ENCODE measurements around the gene OGA. TPM values are rescaled to one million over a fixed set of nuclear protein-coding genes. Genes with fewer than 3 reads are reported as not detected.

Gene OGA
- total RNA-seq, 1 donor from 2014 or later, result 104 TPM

DNA sequence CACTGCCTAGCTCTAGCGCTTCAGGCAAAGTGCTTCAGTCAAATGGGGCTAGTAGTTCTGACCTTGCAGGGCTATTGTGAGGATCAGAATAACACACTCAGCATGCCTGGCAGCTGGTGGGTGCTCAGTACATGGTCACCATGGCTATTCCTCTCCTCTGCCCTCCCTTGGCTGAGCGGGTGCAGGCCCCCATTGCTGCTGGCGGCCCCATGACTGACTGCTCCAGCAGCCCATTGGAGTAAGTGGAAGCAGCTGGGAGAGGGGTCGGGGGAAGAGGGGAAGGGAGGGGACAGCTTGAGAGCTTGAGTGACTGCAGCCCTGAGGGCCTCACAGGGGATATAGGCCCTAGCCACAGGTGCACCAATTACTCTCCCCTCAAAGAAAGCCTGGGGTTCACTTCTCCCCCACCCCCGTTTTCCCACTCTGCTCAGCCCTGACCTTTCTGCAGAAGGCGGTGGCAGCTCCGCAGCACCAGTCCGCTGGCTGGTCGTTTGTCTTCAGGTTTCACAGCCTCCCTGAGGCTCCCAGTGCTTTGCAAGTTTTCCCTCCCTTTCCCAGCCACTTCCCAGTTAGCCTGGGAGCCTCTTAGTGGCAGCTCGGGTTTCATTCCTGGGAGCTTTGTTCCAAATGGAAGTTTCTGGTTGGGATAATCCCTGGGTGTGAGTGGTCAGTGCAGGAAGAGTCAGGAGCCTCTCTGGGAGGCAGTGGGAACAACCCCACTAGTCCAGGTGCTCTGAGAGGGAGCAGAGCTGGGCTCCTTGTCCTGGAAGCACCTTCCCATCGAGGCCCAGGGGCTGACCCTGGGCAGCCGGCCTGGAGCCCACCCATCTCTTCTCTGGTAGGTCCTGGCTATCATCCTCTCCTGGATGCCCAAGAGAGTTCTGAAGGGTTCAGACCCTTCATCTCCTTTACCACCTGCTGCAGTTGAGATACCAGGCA, 58.7 kb downstream of the OGA start:
- no peak for DNase-seq (ENCODE audit: low spot score)

GRCh38 chr10:101758858-101759257, 59.4 kb downstream of the OGA start:
- DNase-seq (ENCODE audit: low spot score), result no peak

DNA sequence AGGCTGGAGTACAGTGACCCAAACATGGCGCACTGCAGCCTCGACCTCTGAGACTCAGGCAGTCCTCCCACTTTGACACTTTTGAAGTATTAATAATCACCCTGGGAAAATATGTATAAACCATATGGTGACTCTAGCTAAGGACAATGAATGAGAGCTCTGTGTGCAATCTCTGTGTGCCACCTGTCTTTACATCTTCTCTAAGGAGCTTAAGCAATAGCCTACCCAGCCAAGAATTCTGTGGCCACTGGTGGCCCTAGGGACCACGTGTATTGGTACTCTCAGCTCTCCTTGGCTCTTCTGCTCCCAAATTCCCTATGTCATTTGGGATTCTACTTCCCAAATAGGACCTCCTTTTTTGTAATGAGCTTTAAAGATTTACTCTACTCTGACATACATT, 66.0 kb downstream of the OGA start:
- no peak for DNase-seq (ENCODE audit: low spot score)

GRCh38 chr10:101749047-101750016, 68.9 kb downstream of the OGA start:
- DNase-seq (ENCODE audit: low spot score), result no peak

DNA sequence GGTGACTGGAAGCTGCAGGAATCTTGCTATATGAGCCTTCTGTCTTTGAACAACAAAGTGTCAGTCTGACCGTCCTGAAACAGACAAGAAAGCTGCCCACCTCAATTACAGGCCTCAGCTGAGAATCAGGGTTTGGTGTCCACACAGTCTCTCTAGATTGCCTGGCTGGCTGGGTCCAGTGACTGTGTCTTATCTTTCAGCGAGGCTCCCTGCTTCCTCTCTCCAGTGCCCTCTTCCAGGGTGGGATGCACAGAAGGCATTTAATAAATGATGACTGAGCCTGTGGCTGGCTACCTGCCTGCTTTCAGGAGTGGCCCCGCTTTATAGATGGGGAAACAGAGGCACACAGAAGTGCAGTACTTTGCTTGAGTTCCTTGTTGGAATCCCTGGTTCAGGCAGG, 69.7 kb downstream of the OGA start:
- no peak for DNase-seq (ENCODE audit: low spot score)

- DNase-seq (ENCODE audit: low spot score), result no peak
Observed at GRCh38 chr10:101745074-101745696, 73.1 kb downstream of the OGA start.

DNA sequence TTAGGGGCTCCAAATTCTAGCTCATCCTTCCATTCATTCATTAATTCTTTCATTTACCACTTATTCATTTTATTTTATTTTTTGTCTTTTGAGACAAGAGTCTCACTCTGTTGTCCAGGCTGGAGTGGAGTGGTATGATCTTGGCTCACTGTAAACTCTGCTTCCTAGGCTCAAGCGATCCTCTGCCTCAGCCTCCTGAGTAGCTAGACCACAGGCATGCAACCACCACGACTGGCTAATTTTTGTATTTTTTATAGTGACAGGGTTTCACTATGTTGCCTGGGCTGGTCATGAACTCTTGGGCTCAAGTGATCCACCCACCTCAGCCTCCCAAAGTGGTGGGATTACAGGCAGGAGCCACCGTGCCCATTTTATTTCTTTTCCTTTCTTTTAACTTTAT, 74.0 kb downstream of the OGA start:
- no peak for DNase-seq (ENCODE audit: low spot score)

DNA sequence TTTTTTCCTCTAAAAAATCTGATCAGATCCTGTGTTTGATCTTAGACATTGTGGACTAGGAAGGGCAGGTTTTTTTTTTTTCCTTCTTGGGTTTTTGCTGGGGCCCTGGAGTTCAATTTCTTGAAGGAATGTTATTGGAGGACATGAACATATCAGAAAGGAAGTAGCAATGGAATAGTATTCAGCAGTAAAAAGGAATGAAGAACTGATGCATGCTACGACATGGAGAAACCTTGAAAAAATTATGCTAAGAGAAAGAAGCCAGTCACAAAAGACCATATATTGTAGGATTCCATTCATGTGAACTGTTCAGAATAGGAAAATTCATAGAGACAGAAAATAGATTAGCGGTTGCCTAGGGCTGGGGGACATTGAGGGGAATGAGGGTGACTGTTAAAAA, 76.3 kb downstream of the OGA start:
- no peak for DNase-seq (ENCODE audit: low spot score)

DNA sequence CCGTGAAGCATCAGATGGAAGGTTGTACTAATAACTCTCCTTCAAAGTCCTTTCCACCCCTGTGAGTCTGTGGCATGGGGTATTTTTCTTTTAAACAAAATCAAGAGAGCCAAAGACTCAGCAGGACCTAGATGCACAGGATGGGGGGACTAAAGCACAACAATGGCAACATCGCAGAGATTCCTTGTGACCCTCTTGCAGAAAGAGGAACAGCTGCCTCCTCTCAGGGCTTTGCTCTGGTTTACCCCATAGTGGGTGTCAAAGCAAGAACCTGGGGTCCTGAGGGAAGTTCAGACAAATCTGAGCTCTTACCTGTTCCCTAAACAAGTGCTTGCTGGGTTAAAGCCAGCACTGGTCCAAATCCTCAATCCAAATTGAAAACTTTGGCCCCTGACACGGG, 81.6 kb downstream of the OGA start:
- no peak for DNase-seq (ENCODE audit: low spot score)

Other genes starting within 250 kb of the OGA start
- gene POLL, start 230.2 kb downstream of the OGA start, total RNA-seq, result 45.7 TPM
- gene DPCD, start 230.1 kb downstream of the OGA start, total RNA-seq, result 26.8 TPM
- 65.0 TPM for gene FBXW4, start 123.3 kb downstream of the OGA start, total RNA-seq
- not detected for gene FGF8, start 42.3 kb downstream of the OGA start, total RNA-seq
- 17.7 TPM for gene NPM3, start 35.0 kb downstream of the OGA start, total RNA-seq
- 2.5 TPM for gene KCNIP2, start 25.4 kb upstream of the OGA start, total RNA-seq
- gene ARMH3, start 237.7 kb upstream of the OGA start, total RNA-seq, result 26.4 TPM
- 22.8 TPM for gene HPS6, start 246.9 kb upstream of the OGA start, total RNA-seq